Measurements from ENCODE around the gene SLPI.

SLPI gene

DNA sequence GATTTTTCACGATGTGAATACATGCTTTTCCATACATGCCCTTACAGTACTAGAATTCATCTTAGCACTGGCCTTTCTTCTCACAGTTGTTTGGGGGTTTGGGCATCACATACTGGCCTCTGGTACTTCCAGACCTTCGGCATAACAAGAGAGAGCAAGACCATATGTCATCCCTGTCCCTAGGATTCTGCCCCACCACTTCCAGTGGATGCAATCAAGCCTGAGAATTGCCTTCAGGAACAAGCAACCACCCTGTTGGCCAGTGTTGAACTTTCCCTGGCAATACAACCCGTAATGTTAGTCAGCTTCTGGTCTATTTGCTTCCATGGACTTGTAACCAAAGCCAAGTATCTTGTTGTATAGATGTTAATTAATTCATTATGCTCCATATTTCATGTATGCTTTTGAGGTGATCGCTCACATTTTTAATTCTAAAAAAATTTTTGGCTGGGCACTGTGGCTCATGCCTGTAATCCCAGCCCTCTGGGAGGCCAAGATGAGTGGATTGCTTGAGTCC is 15.4 kb upstream of the SLPI start:
- DNase-seq = no peak

GRCh38 chr20:45269056-45269455 is 14.7 kb upstream of the SLPI start:
- DNase-seq = no peak

GRCh38 chr20:45268531-45268930 is 14.2 kb upstream of the SLPI start:
- no peak for DNase-seq

GRCh38 chr20:45266977-45267376 is 12.6 kb upstream of the SLPI start:
- no peak for DNase-seq

- DNase-seq = no peak
Measured at GRCh38 chr20:45263556-45264266, 9.3 kb upstream of the SLPI start.

GRCh38 chr20:45258664-45259063 is 4.3 kb upstream of the SLPI start:
- DNase-seq = no peak

DNA sequence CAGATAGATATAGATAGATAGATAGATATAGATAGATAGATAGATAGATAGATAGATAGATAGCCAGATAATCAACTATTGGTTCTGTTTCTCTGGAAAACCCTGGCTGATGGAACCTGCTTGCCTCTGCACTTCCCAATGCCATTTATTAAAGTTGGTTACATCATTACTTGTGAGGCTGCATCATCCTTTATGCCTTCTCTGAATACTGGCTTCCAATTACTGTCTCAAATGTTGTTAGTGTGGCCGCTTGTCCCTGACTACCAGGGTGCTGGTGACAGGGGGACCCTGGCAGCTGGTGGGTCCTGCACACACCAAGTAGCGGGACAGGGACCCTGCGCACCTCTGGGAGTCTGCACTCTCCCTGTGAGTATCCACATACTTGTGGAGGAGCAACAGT is 3.9 kb upstream of the SLPI start:
- no peak for DNase-seq

- no peak for DNase-seq
Measured at GRCh38 chr20:45257711-45258110, 3.3 kb upstream of the SLPI start.

GRCh38 chr20:45257161-45257560 is 2.8 kb upstream of the SLPI start:
- DNase-seq = no peak

- DNase-seq = no peak
Measured at GRCh38 chr20:45253261-45253660, 1.1 kb downstream of the SLPI start.

DNA sequence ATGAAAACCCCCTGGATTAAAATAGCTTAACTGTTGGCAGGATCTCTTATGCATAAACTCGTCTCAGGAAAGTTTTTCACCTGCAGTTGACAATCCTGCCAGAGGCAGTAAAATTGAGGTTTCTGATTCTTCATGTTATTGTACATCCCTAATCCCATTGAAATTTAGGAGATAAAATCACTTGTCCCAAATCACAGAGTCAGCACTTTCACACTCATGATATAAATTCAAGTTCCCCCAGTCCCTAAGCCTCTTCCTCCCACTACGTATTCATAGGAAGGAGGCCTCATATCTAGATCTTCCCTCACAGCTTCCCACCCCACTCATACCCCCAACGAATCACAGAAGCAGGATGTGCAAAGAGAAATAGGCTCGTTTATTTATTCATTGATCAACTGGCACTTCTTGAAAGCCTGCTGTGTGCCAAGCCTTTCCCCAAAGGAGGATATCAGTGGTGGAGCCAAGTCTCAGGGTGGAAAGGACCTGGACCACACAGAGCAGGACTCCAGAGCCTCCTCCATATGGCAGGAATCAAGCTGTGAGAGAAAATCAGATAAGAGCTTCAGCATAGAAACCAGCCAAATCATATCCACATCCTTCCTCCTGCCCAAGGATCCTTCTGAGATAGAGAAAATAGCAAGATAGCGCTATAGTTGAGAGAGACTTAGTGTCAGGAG is 2.3 kb downstream of the SLPI start:
- DNase-seq = no peak

DNA sequence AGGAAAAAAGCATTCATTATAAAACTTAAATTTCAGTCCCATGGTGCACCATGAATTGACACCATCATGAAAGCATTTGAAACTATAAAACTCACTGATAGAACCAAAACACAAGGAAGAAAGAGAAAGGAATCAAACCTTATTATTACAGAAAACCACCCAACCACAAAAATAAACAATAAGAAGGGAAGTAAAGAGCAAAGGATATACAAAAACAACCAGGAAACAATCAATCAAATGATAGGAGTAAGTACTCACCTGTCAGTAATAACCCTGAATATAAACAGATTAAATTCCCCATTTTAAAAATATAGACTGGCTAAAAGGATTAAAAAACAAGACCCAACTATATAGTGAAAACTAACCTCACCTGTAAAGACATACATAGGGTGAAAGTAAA is 5.8 kb downstream of the SLPI start:
- no peak for DNase-seq

DNA sequence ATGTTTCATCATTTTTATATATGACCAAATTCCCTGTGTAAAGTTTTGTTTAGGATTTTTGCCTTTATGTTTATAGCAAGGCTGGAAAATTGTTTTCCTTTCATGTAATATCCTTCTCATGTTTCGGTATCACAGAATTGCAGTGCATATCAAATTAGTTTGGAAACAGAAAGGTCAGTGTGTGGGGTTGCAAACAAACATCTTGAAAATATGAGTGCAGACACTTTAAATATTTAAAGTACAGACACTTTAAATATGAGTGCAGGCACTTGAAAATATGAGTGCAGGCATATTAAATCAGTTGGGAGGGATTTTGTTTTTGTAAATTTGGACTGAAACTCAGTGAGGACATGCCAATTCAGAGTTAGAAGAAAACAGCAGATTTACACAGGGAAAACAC is 6.5 kb downstream of the SLPI start:
- DNase-seq = no peak

- DNase-seq = no peak
Measured at GRCh38 chr20:45246109-45246508, 8.3 kb downstream of the SLPI start.

DNA sequence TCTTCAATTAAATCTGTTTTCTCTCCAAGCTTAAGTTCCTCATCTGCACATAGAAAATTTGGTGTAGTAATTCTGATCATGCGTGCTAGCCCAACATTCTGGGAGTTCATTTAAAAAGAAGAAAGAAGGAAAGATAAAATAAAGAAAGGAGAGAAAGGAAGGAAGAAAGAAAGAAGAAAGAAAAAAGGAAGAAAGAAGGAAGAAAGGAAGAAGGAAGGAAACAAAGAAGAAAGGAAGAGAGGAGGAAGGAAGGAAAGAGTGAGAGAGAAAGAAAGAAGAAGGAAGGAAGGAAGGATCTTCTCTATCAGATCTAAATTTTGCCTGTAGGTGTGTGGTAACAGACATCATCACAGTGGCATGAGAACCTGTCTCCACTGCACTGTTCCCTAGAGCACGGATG is 16.2 kb downstream of the SLPI start:
- no peak for DNase-seq

GRCh38 chr20:45235995-45236394 is 18.4 kb downstream of the SLPI start:
- DNase-seq = no peak

DNA sequence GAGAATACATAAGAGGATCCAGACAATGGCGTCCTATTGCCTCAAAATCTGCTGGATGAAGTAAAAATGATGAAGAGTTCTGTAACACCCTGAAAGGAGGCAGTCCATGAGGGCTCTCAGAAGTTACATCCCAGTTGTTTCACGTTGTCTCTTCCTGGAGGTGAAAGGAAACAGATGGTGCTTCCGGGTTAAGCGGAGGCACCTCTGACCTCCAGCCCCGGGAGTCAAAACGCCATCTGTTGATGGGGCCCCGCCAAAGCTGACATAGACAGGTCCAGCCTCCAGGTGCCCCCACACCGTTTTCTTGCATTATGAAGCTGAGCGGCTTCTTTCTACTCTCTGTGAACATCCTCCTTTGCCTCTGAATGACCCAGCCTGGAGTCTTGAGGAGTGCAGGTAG is 23.7 kb downstream of the SLPI start:
- no peak for DNase-seq

DNA sequence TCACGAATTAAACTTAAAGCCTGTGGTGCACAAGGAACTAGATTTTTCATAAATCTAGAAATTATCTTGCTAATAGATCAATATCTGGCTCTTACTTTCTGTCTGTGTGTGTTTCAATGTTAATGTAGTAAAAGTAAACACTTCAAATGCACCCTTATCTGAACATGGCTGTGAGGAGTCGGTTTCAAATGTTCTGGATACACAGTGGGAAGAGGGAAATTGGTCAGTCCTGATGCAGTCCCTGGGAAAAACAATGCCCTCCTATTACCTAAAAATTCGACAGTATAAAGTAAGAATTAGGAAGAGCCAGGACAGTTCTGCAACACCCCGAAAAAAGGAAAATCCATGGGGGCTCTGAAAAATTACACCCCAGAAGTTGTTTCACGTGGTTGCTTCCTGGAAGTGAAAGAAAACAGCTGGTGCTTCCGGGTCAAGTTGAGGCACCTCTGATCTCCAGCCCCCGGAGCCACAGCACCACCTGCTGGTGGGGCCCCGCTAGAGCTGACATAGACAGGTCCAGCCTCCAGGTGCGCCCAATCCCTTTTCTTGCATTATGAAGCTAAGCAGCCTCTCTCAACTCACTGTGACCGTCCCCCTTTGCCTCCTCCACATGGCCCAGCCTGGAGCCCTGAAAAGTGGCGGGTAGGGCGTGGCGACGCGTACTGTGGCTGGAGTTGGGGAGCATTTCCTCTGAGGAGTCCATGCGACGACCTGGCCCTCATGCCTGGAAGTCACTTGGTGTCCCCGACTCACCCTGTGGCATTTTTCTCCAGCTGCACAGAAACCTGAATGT is 24.9 kb downstream of the SLPI start:
- no peak for DNase-seq

DNA sequence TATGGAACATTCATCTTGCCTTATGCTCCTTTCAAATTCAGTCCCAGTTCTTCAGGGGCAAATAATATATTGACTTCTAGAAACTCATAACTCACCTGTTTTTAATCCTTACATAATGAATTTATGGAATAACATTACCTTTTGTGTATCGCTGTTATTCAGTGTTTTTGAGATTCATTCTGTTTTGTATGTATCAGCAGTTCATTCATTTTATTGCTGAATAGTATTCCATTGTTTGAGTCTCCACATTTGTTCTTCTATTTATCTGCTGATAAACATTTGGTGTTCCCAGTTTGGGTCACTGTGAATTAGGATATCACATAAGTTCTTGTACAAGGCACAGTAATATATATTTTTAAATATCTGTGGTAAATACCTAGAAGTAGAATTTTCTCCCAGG is 28.1 kb downstream of the SLPI start:
- DNase-seq = no peak

DNA sequence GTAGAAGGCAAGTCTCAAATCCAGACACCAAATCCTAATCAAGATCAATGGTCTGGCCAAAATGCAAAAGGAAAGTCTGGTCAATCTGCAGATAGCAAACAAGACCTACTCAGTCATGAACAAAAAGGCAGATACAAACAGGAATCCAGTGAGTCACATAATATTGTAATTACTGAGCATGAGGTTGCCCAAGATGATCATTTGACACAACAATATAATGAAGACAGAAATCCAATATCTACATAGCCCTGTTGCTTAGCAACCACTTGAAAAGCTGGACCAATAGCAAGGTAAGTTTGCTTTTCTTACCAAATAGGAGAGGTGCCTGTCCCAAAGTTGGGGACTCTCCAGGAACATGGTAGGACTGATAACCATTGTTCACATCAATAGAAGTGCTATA is 31.2 kb downstream of the SLPI start:
- no peak for DNase-seq

DNA sequence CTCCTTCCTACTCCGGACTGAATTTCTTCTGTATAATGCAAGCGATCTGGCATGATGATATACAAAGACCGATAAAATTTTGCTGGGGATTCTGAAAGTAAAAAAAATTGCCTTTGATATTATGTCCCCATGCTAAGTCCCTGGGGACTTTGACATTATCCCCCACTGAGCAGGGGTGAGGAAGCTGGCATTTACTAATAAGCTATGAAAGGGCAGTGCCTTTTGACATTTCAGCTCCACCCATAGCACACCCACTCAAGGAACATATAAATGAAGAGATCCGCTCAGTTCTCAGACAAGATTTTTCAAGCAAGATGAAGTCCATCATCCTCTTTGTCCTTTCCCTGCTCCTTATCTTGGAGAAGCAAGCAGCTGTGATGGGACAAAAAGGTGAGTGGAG is 33.3 kb downstream of the SLPI start, which contains the start of gene SEMG2:
TSS of gene SEMG2 (plus strand) at position 298 of the 400 bp plus-strand sequence. CDS start at position 315, 17 bp downstream.
- no peak for DNase-seq

DNA sequence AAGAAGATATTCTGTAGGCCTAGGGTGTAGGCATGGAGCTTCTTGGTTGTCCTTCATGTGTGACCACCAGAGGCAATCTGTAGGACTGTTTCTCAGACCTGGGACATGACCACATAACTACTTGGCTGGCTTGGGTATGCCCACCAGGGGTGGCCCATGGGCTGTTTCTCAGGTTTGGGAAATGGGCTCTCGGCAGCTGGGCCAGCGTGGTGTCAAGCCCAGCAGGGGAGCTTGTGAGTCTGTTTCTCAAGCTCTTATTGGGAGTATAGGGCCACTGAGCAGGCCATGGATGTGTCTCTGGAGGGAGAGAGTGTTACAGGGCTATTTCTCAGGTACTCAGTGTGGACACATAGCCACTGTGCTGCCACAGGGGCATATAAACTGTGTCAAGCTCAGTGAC is 35.7 kb downstream of the SLPI start:
- DNase-seq = no peak

DNA sequence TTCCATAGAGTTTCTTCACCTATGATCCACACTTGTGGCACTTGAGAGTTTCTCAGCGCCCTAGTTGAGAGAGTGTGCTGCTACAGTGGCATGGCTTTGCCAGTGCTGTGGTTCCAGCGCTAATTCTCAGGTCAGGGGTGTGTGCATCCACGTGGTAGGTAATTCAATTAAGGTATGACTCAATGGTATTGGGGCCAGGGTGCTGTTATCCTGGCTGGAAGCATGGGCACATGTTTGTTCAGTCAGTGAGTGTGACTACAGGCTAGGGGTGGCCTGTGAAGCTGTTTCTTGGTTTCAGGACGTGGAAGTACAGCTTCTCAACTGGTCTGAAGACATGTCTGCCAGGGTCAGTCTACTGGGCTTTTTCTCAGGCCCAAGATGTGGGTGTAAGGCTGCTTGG is 36.2 kb downstream of the SLPI start:
- DNase-seq = no peak

- no peak for DNase-seq
Measured at GRCh38 chr20:45212836-45213235, 41.5 kb downstream of the SLPI start.

All from activated T-cell treated with anti-CD3 and anti-CD28 coated beads, Interleukin-2, amount 50 U/mL, for 1 hour (primary cell).